Common myeloid progenitor, CD34-positive (primary cell): ENCODE results near the gene TRIM61.
"Not testable (repeated sequence)": the region's sequence is repeated elsewhere in the genome, so short reads cannot be mapped to it uniquely, and the experiment has no call there.

Experiments
- CTCF ChIA-PET: fragments of 350-600 bp; sonication (Branson Sonifier 250); formaldehyde crosslinking; loops from one replicate; lab custom pipeline; 2021; ENCODE audit warnings: antibody characterized with exemption; lab: Charles Lee
- POLR2A ChIA-PET: fragments of 350-600 bp; sonication (Branson Sonifier 250); formaldehyde crosslinking; loops from one replicate; lab custom pipeline; 2021; ENCODE audit warnings: antibody characterized with exemption; lab: Charles Lee
- DNase-seq, 3 donors: peaks; one replicate each; pipeline versions ENCODE4 v3.0.0 to v3.0.0-alpha.2; 2013
- H3K27ac ChIP-seq, 2 experiments: 1 replicate in 1 of 2; 2 replicates in 1 of 2; pipeline ENCODE4 v1.7.0; 2013; ENCODE audit warnings: inconsistent platforms in 2 of 2, low read length in 2 of 2, mild to moderate bottlenecking in 2 of 2, low read depth in 1 of 2, moderate library complexity in 1 of 2; ENCODE audit not compliant: severe bottlenecking in 2 of 2, insufficient read depth in 1 of 2, poor library complexity in 1 of 2
- H3K27me3 ChIP-seq, 5 experiments: replicated peaks in 2 of 5; 1 replicate in 3 of 5; 2 replicates in 2 of 5; pipeline versions ENCODE4 v1.6.1 to v1.7.0; 2013; ENCODE audit warnings: low read length in 4 of 5, mild to moderate bottlenecking in 2 of 5, moderate library complexity in 2 of 5, inconsistent platforms in 1 of 5; ENCODE audit not compliant: insufficient read depth in 5 of 5, control insufficient read depth in 4 of 5
- H3K36me3 ChIP-seq, 4 experiments: 1 replicate in 2 of 4; 2 replicates in 2 of 4; pipeline versions ENCODE4 v1.6.1 to v1.7.0; 2013; ENCODE audit warnings: low read length in 3 of 4, control low read depth in 1 of 4, mild to moderate bottlenecking in 1 of 4; ENCODE audit not compliant: control insufficient read depth in 4 of 4, insufficient read depth in 4 of 4
- H3K4me1 ChIP-seq, 4 experiments: 1 replicate in 3 of 4; 2 replicates in 1 of 4; pipeline versions ENCODE4 v1.6.1 to v1.7.1; 2013; ENCODE audit warnings: low read length in 3 of 4, mild to moderate bottlenecking in 3 of 4, control low read depth in 1 of 4, inconsistent platforms in 1 of 4, moderate library complexity in 1 of 4; ENCODE audit not compliant: control insufficient read depth in 4 of 4, insufficient read depth in 4 of 4; ENCODE audit errors: control extremely low read depth in 1 of 4
- H3K4me3 ChIP-seq, 7 experiments: 1 replicate in 4 of 7; 2 replicates in 3 of 7; pipeline versions ENCODE4 v1.5.1 to v1.7.0; 2013; ENCODE audit warnings: mild to moderate bottlenecking in 7 of 7, low read length in 6 of 7, moderate library complexity in 6 of 7, inconsistent platforms in 2 of 7, low read depth in 2 of 7, control low read depth in 1 of 7; ENCODE audit not compliant: insufficient read depth in 4 of 7, control insufficient read depth in 1 of 7; ENCODE audit errors: extremely low read depth in 1 of 7
- H3K9me3 ChIP-seq, 5 experiments: 1 replicate in 4 of 5; 2 replicates in 1 of 5; pipeline versions ENCODE4 v1.6.1 to v1.7.1; 2013; ENCODE audit warnings: low read length in 4 of 5, mild to moderate bottlenecking in 2 of 5, inconsistent platforms in 1 of 5, low read depth in 1 of 5, moderate library complexity in 1 of 5; ENCODE audit not compliant: control insufficient read depth in 4 of 5, insufficient read depth in 2 of 5; ENCODE audit errors: control extremely low read depth in 1 of 5
- WGBS: methylation state at CpG from one replicate; pipeline ENCODE4 v1.1.5; 2013; ENCODE audit not compliant: insufficient coverage; 5-methylcytosine and 5-hydroxymethylcytosine counted together

The TRIM61 gene

DNA sequence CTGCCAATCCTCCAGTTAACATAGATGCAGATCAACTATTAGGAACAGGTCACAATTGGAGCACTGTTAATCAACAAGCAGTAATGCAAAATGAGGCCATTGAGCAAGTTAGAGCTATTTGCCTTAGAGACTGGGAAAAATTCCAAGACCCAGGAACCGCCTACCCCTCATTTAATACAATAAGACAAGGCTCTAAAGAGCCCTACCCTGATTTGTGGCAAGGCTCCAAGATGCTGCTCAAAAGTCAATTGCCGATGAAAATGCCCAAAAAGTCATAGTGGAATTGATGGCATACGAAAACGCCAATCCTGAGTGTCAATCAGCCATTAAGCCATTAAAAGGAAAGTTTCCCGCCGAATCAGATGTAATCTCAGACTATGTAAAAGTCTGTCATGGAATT is 20.5 kb upstream of the TRIM61 start:
- CTCF ChIA-PET = interaction anchor here (1.3 kb wide), 1 partner anchor 223 kb away, joined by 3 read pairs; no protein-coding TSS in a partner anchor
- H3K4me3 ChIP-seq = no peak overlapping the region
- H3K36me3 ChIP-seq = no peaks in the 10 kb centered on the region
- H3K27me3 ChIP-seq = peaks cover 0 to 21% (median 4%) of the 10 kb centered on the region in 5 experiments
- no peak overlapping the region for H3K27ac ChIP-seq
- POLR2A ChIA-PET = no interaction called here
- WGBS = 97% methylated on average over 5 of the region's 6 CpGs
- H3K9me3 ChIP-seq = no peaks in the 10 kb centered on the region
- H3K4me1 ChIP-seq = no peaks in the 10 kb centered on the region
- DNase-seq = no peak

DNA sequence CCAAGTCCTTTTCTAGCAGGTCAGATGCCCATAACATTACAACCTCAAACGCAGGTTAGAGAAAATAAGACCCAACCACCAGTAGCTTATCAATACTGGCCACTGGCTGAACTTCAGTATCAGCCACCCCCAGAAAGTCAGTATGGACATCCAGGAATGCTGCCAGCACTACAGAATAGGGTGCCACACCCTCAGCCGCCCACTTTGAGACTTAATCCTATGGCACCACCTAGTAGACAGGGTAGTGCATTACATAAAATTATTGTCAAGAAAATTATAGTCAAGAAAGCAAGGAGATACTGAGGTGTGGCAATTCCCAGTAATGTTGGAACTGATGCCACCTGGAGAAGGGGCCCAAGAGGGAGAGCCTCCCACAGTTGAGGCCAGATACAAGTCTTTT is 19.9 kb upstream of the TRIM61 start:
- no peaks in the 10 kb centered on the region for H3K9me3 ChIP-seq
- no peak overlapping the region for H3K27ac ChIP-seq
- CTCF ChIA-PET = interaction anchor here (1.3 kb wide), 1 partner anchor 222 kb away, joined by 3 read pairs; no protein-coding TSS in a partner anchor
- POLR2A ChIA-PET = no interaction called here
- peak in 2 of 3 donors; percentile 4 to 8 for DNase-seq
- H3K4me3 ChIP-seq = no peak overlapping the region
- no CpG with 5 or more reads among the region's 2 CpGs for WGBS
- no peaks in the 10 kb centered on the region for H3K36me3 ChIP-seq
- peaks cover 0 to 21% (median 4%) of the 10 kb centered on the region in 5 experiments for H3K27me3 ChIP-seq
- no peaks in the 10 kb centered on the region for H3K4me1 ChIP-seq

DNA sequence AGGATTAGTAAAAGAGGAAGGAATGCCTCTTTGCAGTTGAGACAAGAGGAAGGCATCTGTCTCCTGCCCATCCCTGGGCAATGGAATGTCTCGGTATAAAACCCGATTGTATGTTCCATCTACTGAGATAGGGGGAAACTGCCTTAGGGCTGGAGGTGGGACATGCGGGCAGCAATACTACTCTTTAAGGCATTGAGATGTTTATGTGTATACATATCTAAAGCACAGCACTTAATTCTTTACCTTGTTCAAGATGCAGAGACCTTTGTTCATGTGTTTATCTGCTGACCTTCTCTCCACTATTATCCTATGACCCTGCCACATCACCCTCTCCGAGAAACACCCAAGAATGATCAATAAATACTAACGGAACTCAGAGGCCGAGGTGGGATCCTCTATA is 18.7 kb upstream of the TRIM61 start:
- H3K27ac ChIP-seq, H3K4me3 ChIP-seq, H3K4me1 ChIP-seq, CTCF ChIA-PET, H3K36me3 ChIP-seq, H3K9me3 ChIP-seq, POLR2A ChIA-PET, DNase-seq: not testable (repeated sequence)
- peaks cover 0 to 25% (median 6%) of the 10 kb centered on the region in 5 experiments for H3K27me3 ChIP-seq
- WGBS = 95% methylated on average over 3 of the region's 6 CpGs

DNA sequence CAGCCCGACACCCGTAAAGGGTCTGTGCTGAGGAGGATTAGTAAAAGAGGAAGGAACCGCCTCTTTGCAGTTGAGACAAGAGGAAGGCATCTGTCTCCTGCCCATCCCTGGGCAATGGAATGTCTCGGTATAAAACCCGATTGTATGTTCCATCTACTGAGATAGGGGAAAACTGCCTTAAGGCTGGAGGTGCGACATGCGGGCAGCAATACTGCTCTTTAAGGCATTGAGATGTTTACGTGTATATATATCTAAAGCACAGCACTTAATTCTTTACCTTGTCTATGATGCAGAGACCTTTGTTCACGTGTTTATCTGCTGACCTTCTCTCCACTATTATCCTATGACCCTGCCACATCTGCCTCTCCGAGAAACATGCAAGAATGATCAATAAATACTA is 13.3 kb upstream of the TRIM61 start:
- DNase-seq, H3K4me1 ChIP-seq, H3K27me3 ChIP-seq, H3K36me3 ChIP-seq, H3K27ac ChIP-seq, CTCF ChIA-PET, H3K4me3 ChIP-seq, H3K9me3 ChIP-seq, POLR2A ChIA-PET: not testable (repeated sequence)
- 73% methylated on average over 7 of the region's 10 CpGs for WGBS

DNA sequence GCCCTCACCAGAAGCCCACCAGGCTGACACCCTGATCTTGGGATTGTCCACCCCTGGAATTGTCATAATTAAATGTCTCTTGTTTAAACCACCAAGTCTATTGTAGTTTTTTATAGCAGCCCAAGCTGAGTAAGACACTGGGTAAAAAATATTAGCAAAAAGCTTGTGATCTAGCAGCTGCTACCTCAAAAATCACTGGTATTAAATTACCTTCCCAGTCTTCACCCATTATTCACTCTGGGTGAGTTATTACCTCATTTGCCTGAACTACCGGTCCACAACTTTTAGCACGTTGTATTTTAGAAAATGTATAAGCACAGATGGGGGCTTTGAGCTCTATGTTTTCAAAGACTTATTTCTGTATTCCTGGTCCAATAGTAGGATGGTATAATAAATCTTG is 12.0 kb upstream of the TRIM61 start:
- Histone ChIP-seq H3K9me3 (no peaks in the 10 kb centered on the region), H3K4me3 (no peak overlapping the region), H3K36me3 (no peaks in the 10 kb centered on the region), H3K27me3 (peaks cover 0 to 7% (median 0%) of the 10 kb centered on the region in 5 experiments), H3K4me1 (no peaks in the 10 kb centered on the region), H3K27ac (no peak overlapping the region)
- no CpG with 5 or more reads among the region's 2 CpGs for WGBS
- DNase-seq = no peak
- ChIA-PET POLR2A (no interaction called here), CTCF (no interaction called here)

DNA sequence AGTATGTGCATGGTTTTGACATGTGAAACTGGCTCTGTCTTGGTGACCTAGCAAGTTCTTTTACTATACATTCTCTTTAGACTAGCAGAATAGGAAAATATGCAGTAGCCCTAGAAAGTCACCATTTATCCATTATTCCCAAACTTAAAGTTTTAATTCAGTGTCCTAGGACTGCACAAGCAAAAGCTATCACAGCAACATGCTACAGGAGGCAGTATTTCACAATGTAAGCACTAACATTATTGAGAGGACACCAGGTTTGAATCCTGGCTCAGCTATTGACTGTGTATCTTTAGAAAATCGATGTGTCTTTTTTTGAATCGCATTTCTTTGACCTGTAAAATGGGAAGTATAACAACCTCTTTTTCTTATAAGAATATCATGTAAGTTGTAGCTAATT is 5.5 kb downstream of the TRIM61 start:
- CTCF ChIA-PET = not testable (repeated sequence)

DNA sequence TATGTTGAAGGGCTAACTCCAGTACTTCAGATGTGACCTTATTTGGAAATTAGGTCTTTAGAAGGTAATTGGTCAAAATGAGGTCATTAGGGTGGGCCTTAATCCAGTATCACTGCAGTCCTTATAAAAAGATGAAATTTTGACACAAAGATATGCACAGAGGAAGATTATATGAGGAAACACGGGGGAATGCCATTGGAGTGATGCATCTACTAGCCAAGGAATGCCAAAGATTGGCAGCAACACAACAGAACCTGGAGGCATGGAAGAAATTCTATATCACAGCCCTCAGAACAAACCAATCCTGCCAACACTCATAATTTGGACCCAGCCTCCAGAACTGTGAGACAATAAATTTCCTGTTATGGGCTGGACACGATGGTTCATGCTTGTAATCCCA is 17.6 kb downstream of the TRIM61 start:
- ChIA-PET POLR2A (no interaction called here), CTCF (no interaction called here)
- no peak for DNase-seq
- WGBS = 86% methylated on average over 2 of the region's 2 CpGs
- no peak overlapping the region for H3K4me3 ChIP-seq
- H3K36me3 ChIP-seq = no peaks in the 10 kb centered on the region
- no peak overlapping the region for H3K27ac ChIP-seq
- no peaks in the 10 kb centered on the region for H3K9me3 ChIP-seq
- peaks cover 0 to 12% (median 8%) of the 10 kb centered on the region in 4 experiments for H3K4me1 ChIP-seq
- peaks cover 0 to 1% (median 0%) of the 10 kb centered on the region in 5 experiments for H3K27me3 ChIP-seq

More for the DNA sequence above, 5.5 kb downstream of the TRIM61 start:
- DNase-seq, POLR2A ChIA-PET, H3K36me3 ChIP-seq, H3K4me1 ChIP-seq, H3K9me3 ChIP-seq, H3K4me3 ChIP-seq, H3K27me3 ChIP-seq, H3K27ac ChIP-seq: not testable (repeated sequence)
- no CpG with 5 or more reads among the region's 2 CpGs for WGBS
